GM21717 (cell line): ENCODE measurements around the gene CFAP74.
"Not testable (repeated sequence)": the region's sequence is repeated elsewhere in the genome, so short reads cannot be mapped to it uniquely, and the experiment has no call there.

Source experiments
- ATAC-seq: cut with Tn5 transposase; IDR thresholded peaks from one replicate; pipeline ENCODE4 v1.9.1; 2021; ENCODE audit warnings: mild to moderate bottlenecking, moderate library complexity; ENCODE audit not compliant: unreplicated experiment

Gene CFAP74

GRCh38 chr1:1987142-1987510 lies 16.5 kb downstream of the CFAP74 start:
- no peak for ATAC-seq

GRCh38 chr1:1986451-1987141 lies 17.0 kb downstream of the CFAP74 start:
- no peak for ATAC-seq

GRCh38 chr1:1985375-1986050 lies 18.1 kb downstream of the CFAP74 start:
- ATAC-seq: no peak

- ATAC-seq: no peak
Observed at GRCh38 chr1:1984560-1985070, 19.0 kb downstream of the CFAP74 start.

- ATAC-seq: no peak
Observed at GRCh38 chr1:1982379-1983232, 21.0 kb downstream of the CFAP74 start.

- ATAC-seq: not testable (repeated sequence)
Observed at GRCh38 chr1:1981631-1982327, 21.8 kb downstream of the CFAP74 start.

- ATAC-seq: no peak
Observed at GRCh38 chr1:1981142-1981500, 22.5 kb downstream of the CFAP74 start.

- no peak for ATAC-seq
Observed at GRCh38 chr1:1980467-1981141, 23.0 kb downstream of the CFAP74 start.

- ATAC-seq: no peak
Observed at GRCh38 chr1:1979482-1980165, 24.0 kb downstream of the CFAP74 start.

GRCh38 chr1:1978690-1979481 lies 24.7 kb downstream of the CFAP74 start:
- ATAC-seq: not testable (repeated sequence)

GRCh38 chr1:1978108-1978507 lies 25.5 kb downstream of the CFAP74 start:
- ATAC-seq: no peak

GRCh38 chr1:1976031-1976430 lies 27.6 kb downstream of the CFAP74 start:
- ATAC-seq: no peak

- ATAC-seq: no peak
Observed at GRCh38 chr1:1975535-1975934, 28.1 kb downstream of the CFAP74 start.

GRCh38 chr1:1974834-1975233 lies 28.8 kb downstream of the CFAP74 start:
- ATAC-seq: no peak

GRCh38 chr1:1973716-1974642 lies 29.6 kb downstream of the CFAP74 start:
- ATAC-seq: no peak

- ATAC-seq: no peak
Observed at GRCh38 chr1:1972976-1973715, 30.4 kb downstream of the CFAP74 start.

- no peak for ATAC-seq
Observed at GRCh38 chr1:1971688-1972087, 31.9 kb downstream of the CFAP74 start.
